ENCODE measurements around the gene TRIM5. TPM values are rescaled to one million over a fixed set of nuclear protein-coding genes. Genes with fewer than 3 reads are reported as not detected.
"Not testable (repeated sequence)": the region's sequence is repeated elsewhere in the genome, so short reads cannot be mapped to it uniquely, and the experiment has no call there.

The TRIM5 gene
- total and polyA plus RNA-seq, 10 donors, result 7.8 to 44.3 (median 32.4) TPM

DNA sequence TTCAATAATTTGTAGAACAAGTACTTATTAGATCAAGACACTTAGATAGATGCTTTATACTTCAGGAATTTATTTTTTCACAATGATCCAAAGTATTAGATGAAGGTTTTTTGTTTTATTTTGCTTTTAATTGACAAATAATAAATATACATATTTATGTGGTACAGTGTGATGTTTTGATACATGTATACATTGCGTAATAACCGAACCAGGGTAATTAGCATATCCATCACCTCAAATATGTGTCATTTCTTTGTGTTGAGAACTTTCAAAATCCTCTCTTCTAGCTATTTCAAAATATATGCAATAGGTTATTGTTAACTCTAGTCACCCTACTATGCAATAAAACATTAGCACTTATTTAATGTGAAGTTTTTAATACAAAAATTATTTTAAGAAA is 21.4 kb downstream of the TRIM5 start:
- no peak for DNase-seq
- Histone ChIP-seq H3K27me3 (replicated peaks in 1 of 7) (no peaks in the 10 kb centered on the region), H3K27ac (no peak overlapping the region), H3K9me3 (peaks cover 0 to under 1% (median 0%) of the 10 kb centered on the region in 8 donors), H3K4me1 (no peaks in the 10 kb centered on the region), H3K4me3 (no peak overlapping the region), H3K36me3 (peaks cover 0 to 70% (median 47%) of the 10 kb centered on the region in 6 donors)
- WGBS, 5 donors, result 88 to 98% (median 94%) methylated on average over 2 of the region's 2 CpGs
- TF ChIP-seq POLR2A (IDR thresholded peaks at IDR 0.05) (no peak), POLR2AphosphoS5 (IDR thresholded peaks at IDR 0.05) (no peak), CTCF (IDR thresholded peaks at IDR 0.05 in 8 of 11, conservative IDR thresholded peaks at IDR 0.05 in 3 of 11) (no peak)
- intact Hi-C loops (cut with DNase I; ENCODE audit: low total_unique reads), result no loop called here

GRCh38 chr11:5658318-5658717 is 26.6 kb downstream of the TRIM5 start:
- intact Hi-C loops (cut with DNase I; ENCODE audit: low total_unique reads), result no loop called here

DNA sequence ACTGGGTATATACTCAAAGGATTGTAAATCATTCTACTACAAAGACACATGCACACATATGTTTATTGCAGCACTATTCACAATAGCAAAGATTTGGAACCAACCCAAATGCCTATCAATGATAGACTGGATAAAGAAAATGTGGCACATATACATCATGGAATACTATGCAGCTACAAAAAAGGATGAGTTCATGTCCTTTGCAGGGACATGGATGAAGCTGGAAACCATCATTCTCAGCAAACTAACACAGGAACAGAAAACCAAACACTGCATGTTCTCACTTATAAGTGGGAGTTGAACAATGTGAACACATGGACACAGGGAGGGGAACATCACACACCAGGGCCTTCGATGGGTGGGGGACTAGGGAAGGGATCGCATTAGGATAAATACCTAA is 27.9 kb downstream of the TRIM5 start:
- H3K27ac ChIP-seq; H3K27me3 ChIP-seq (replicated peaks in 1 of 7); intact Hi-C loops (cut with DNase I; ENCODE audit: low total_unique reads); H3K4me3 ChIP-seq; H3K4me1 ChIP-seq; DNase-seq: not testable (repeated sequence)
- WGBS, 5 donors, result 93 to 100% (median 97%) methylated on average over 2 of the region's 2 CpGs
- H3K36me3 ChIP-seq, result peaks cover 0 to 18% (median 0%) of the 10 kb centered on the region in 6 donors
- peaks cover 0 to 19% (median 7%) of the 10 kb centered on the region in 8 donors for H3K9me3 ChIP-seq

More at GRCh38 chr11:5658318-5658717, 26.6 kb downstream of the TRIM5 start:
- peaks cover 0 to 12% (median 2%) of the 10 kb centered on the region in 8 donors for H3K9me3 ChIP-seq
- H3K36me3 ChIP-seq, result peaks cover 0 to 28% (median 4%) of the 10 kb centered on the region in 6 donors
- WGBS, 5 donors, result 93 to 99% (median 93%) methylated on average over 5 of the region's 5 CpGs
- no peak for DNase-seq
- no peak overlapping the region for H3K27ac ChIP-seq
- H3K4me3 ChIP-seq, result no peak overlapping the region
- H3K27me3 ChIP-seq (replicated peaks in 1 of 7), result no peaks in the 10 kb centered on the region
- no peaks in the 10 kb centered on the region for H3K4me1 ChIP-seq
- TF ChIP-seq POLR2A (IDR thresholded peaks at IDR 0.05), result no peak
- no peak for TF ChIP-seq CTCF (IDR thresholded peaks at IDR 0.05 in 8 of 11, conservative IDR thresholded peaks at IDR 0.05 in 3 of 11)
- no peak for TF ChIP-seq POLR2AphosphoS5 (IDR thresholded peaks at IDR 0.05)

DNA sequence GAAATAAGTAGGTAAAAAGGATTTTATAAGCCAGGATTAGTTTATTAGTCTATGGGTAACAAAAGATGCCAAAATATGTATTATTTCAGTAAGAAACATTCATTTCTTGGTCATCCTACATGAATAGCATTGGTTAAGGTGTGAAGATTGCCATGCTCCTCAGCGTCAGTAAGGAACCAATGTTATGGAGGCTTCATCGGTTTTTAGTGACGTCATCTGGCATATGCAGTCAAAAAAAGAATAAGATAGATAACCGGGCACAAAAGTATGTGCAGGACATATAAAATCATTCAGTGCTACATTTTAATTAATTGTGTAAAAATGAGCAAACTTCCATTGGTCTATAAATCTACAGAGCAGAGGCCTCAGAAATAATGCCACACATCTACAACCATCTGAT is 29.4 kb downstream of the TRIM5 start:
- 91 to 97% (median 96%) methylated on average over 4 of the region's 4 CpGs for WGBS, 5 donors
- H3K4me1 ChIP-seq, result no peaks in the 10 kb centered on the region
- TF ChIP-seq CTCF (IDR thresholded peaks at IDR 0.05 in 8 of 11, conservative IDR thresholded peaks at IDR 0.05 in 3 of 11) (no peak), POLR2A (IDR thresholded peaks at IDR 0.05) (no peak), POLR2AphosphoS5 (IDR thresholded peaks at IDR 0.05) (no peak)
- H3K4me3 ChIP-seq, result no peak overlapping the region
- intact Hi-C loops (cut with DNase I; ENCODE audit: low total_unique reads), result no loop called here
- no peaks in the 10 kb centered on the region for H3K27me3 ChIP-seq (replicated peaks in 1 of 7)
- DNase-seq, result no peak
- peaks cover 0 to 10% (median 0%) of the 10 kb centered on the region in 6 donors for H3K36me3 ChIP-seq
- no peak overlapping the region for H3K27ac ChIP-seq
- peaks cover 0 to 19% (median 8%) of the 10 kb centered on the region in 8 donors for H3K9me3 ChIP-seq

- no peak overlapping the region for H3K4me3 ChIP-seq
- TF ChIP-seq POLR2A (IDR thresholded peaks at IDR 0.05), result no peak
- no peak for TF ChIP-seq CTCF (IDR thresholded peaks at IDR 0.05 in 8 of 11, conservative IDR thresholded peaks at IDR 0.05 in 3 of 11)
- TF ChIP-seq POLR2AphosphoS5 (IDR thresholded peaks at IDR 0.05), result no peak
- no peak overlapping the region for H3K27ac ChIP-seq
- no peak for DNase-seq
- no peaks in the 10 kb centered on the region for H3K4me1 ChIP-seq
- no peaks in the 10 kb centered on the region for H3K9me3 ChIP-seq
- intact Hi-C loops (cut with DNase I; ENCODE audit: low total_unique reads), result no loop called here
- no peaks in the 10 kb centered on the region for H3K27me3 ChIP-seq (replicated peaks in 1 of 7)
- peaks cover 0 to 39% (median 28%) of the 10 kb centered on the region in 6 donors for H3K36me3 ChIP-seq
- 89 to 98% (median 94%) methylated on average over 3 of the region's 3 CpGs for whole genome bisulfite sequencing, 5 donors
These were observed 38.7 kb downstream of the TRIM5 start for GRCh38 chr11:5646139-5646538.

All from spleen (tissue), 11 donors.